ENCODE data around the gene TMEM174. TPM values are rescaled to one million over a fixed set of nuclear protein-coding genes. Genes with fewer than 3 reads are reported as not detected.
"Not testable (repeated sequence)": the region's sequence is repeated elsewhere in the genome, so short reads cannot be mapped to it uniquely, and the experiment has no call there.

Gene TMEM174
- total RNA-seq, 2 experiments from 2014 or later, result not detected

DNA sequence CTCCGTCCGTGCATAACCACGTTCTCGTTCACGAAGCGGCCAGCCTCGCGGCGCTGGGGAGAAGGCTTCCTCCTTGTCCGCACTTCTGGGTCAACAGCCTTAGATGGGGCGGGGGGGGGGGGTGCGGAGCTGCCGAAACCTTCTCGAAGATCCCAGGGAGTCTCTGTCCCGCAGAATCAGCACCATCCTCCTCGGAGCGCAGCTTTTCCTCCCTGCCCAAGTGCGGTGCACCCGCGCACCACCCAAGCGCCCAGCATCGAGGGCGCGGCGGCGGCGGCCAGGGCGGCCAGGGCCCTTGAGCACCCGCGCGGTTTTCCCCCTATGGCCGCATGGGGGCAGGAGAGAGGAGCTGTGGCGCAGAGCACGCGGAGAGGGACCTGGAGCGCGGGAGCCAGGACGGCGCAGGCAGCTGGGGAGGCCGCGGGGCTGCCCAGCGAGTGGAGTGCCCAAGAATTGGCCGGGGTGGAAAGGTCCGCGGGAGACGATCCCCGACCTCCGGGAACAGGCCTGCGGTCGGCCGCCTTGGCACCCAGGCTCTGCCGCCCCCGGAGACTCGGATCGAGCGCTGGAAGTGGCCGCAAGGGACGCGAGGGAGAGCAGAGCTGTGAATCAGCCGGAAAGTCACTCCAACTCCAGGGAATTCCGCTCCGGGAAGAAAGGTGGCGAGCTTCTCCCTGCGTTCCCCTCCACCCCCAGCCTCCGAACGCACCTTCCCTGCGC lies 43.1 kb downstream of the TMEM174 start:
- CTCF ChIA-PET, result interaction anchor here (0.9 to 4.0 kb wide), 5 partner anchors 9 to 283 kb away, joined by 3 to 30 read pairs (median 8); no protein-coding TSS in a partner anchor

DNA sequence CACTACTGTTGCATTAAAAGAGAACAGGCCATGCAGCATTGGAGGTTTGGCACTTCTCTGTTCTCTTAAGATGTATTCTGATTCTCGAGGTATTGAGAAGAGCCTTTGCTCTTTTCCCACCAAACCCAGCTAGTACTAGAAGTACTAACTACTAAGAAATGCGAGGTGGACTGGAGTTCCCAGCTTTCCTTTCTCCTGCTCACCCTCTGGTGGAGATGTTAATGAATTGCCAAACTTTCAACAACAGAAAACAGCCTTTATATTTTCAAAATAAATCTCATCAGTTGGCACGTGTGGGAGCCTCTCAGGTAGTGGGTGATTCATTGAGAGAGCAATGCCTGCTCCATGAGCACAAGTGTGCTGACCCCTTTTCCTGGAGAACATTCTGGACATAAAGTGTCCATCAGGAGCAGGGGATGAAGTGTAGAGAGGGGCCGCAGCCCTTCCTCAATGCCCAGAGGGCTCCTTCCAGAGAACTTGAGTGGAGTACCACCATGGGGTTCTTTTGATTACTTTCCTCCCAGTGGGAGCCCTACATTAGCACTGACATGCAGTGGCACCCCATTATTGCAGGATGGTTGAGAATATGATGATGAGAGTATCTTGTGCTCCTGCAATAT lies 45.7 kb downstream of the TMEM174 start:
- ChIA-PET CTCF (no interaction called here), POLR2A (no interaction called here)

More for the DNA sequence above, 43.1 kb downstream of the TMEM174 start:
- POLR2A ChIA-PET, result no interaction called here

DNA sequence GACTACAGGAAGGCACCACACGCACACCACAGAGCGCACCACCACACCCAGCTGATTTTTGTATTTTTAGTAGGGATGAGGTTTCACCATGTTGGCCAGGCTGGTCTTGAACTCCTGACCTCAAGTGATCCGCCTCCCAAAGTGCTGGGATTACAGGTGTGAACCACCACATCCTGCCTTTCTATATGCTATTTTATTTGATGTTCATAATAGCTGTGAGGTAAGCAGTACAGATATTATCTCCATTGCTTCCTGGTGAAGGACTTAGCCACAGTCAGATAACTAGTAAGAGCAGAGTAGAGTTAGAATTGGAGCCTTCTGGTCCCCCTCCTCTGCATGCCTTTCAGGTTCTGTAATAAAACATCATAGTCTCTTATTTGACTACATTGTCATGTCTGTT lies 46.3 kb downstream of the TMEM174 start:
- POLR2A ChIA-PET, CTCF ChIA-PET: not testable (repeated sequence)

DNA sequence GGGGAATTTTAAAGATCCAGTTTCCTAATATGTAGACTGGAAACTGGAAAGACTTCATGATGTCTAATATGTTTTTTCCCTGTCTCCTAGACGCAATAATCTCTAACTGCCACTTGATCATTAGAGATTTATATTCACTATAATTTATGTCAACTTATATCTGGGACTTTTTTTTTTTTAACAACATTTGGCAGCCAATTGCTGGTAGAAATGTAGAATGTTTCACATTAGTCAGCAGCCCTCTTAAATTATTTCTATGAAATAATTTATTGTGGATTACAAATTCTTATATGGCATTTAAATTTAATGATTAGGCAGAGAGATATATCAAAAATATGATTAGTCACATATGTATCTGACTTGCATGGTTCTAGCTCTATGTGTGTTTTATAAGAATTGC lies 48.2 kb downstream of the TMEM174 start:
- CTCF ChIA-PET, result no interaction called here
- POLR2A ChIA-PET, result no interaction called here

DNA sequence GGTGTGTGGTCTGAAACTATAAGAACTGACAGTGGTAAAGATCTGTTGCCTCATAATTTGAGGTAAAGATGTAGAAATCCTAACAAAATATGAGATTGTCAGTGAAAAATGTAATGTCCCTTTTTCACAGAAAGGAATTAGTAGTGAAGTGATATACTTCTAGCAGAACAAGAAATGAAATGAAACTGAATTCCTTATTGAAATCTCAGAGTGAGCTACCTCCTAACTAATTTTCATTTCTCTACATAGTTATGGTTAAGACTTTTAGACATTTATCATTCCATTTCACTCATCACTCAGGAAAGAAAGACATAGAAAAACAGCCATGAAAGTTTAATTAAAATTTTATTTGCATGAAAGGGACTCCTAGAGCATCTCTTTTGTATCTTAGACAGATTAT lies 48.7 kb downstream of the TMEM174 start:
- ChIA-PET POLR2A (no interaction called here), CTCF (no interaction called here)

DNA sequence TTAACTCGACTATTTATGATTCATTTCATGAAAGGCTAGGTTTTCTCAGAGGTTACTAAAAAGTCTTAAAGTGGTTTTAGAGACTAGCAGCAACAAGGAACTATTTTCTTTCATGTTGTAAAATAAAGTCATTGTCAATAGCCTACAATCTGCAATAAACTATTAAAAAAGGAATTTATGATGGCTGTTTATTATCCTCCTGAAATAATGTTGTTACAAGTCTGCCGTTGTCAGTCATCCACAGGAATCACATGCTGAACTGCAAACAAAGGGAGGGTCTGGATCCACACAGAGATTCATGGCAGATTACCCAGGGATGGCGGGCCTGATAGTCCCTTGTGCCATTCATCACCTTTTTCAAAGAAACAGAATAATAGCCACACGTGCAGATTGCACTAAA lies 49.2 kb downstream of the TMEM174 start:
- ChIA-PET POLR2A (no interaction called here), CTCF (no interaction called here)

Other genes with a start within 250 kb of the TMEM174 start
- 1 to 10 TPM; 2.6 to 2.8 TPM for gene FCHO2, start 217.2 kb upstream of the TMEM174 start, total RNA-seq
- gene TMEM171, start 52.6 kb upstream of the TMEM174 start, total RNA-seq, result not detected